Thyroid gland (tissue), 4 donors: ENCODE measurements around the gene MIER2.

Experiments used
- CTCF ChIP-seq, 6 experiments: fragments of 200-600 bp in 3 of 6; fragments of 450-650 bp in 3 of 6; sonication (generic) in 3 of 6; IDR thresholded peaks; one replicate each; pipeline ENCODE4 v1.5.1; 2016 to 2019; ENCODE audit warnings: antibody characterized with exemption in 6 of 6, mild to moderate bottlenecking in 2 of 6, inconsistent platforms in 1 of 6, moderate library complexity in 1 of 6
- POLR2A ChIP-seq, 2 donors: fragments of 450-650 bp; IDR thresholded peaks; one replicate each; pipeline ENCODE4 v1.6.1; 2017; ENCODE audit warnings: antibody characterized with exemption in 2 of 2, mild to moderate bottlenecking in 2 of 2, moderate library complexity in 1 of 2

- no peak for TF ChIP-seq CTCF (IDR thresholded peaks at IDR 0.05)
- TF ChIP-seq POLR2A (IDR thresholded peaks at IDR 0.05): no peak
Observed at GRCh38 chr19:373391-374182, 29.0 kb upstream of the MIER2 start.
